ENCODE results near the gene NCAPH2. TPM values are rescaled to one million over a fixed set of nuclear protein-coding genes. Genes with fewer than 3 reads are reported as not detected.
A peak's percentile ranks its signal among the peaks of the same experiment; 100 is the strongest.
"Not testable (repeated sequence)": the region's sequence is repeated elsewhere in the genome, so short reads cannot be mapped to it uniquely, and the experiment has no call there.

Gene NCAPH2
- total RNA-seq, 1 experiment from 2014 or later, result 86.5 TPM

DNA sequence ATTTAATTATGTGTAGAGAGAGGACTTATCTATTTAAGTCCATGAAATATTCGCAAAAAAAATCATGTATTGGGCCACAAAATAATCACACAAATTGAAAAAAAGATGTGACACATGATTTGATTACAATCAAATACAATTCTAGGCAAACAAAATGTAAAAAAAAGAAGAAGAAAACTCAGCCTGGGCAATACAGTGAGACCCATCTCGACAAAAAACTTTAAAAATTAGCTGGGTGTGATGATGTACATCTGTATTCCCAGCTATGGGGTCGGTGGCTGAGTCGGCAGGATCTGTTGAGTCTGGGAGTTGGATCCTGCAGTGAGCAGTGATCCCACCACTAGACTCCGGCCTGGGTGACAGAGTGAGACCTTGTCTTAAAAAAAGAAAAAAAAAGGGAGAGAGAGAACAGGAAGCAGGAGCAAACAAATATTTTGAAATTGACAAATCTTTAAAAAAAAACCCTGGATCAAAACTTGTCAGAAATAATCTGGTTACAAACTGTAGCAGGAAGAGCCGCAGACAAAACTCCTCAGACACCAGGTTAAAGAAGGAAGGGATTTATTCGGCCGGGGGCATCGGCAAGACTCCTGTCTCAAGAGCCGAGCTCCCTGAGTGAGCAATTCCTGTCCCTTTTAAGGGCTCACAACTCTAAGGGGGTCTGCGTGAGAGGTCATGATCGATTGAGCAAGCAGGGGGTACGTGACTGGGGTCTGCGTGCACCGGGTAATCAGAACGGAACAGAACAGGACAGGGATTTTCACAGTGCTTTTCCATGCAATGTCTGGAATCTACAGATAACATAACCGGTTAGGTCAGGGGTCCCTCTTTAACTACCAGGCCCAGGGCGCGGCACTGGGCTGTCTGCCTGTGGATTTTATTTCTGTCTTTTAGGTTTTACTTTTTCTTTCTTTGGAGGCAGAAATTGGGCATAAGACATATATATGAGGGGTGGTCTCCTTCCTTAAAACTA, 25.1 kb downstream of the NCAPH2 start:
- DNase-seq, result no peak
- H3K27me3 ChIP-seq (ENCODE audit: control insufficient read depth, insufficient read depth, low read length), result peaks cover 50% of the 10 kb centered on the region
- H3K36me3 ChIP-seq (replicated peaks; ENCODE audit: control insufficient read depth, insufficient read depth, low read length), result no peaks in the 10 kb centered on the region
- no peak overlapping the region for H3K4me3 ChIP-seq (ENCODE audit: insufficient read depth, low read depth, low read length)

- not testable (repeated sequence) for H3K4me3 ChIP-seq (ENCODE audit: insufficient read depth, low read depth, low read length); H3K36me3 ChIP-seq (replicated peaks; ENCODE audit: control insufficient read depth, insufficient read depth, low read length)
- H3K27me3 ChIP-seq (ENCODE audit: control insufficient read depth, insufficient read depth, low read length), result peaks cover 41% of the 10 kb centered on the region
- peak; percentile 4 for DNase-seq
Measured at GRCh38 chr22:50533856-50534711, 26.1 kb downstream of the NCAPH2 start.

DNA sequence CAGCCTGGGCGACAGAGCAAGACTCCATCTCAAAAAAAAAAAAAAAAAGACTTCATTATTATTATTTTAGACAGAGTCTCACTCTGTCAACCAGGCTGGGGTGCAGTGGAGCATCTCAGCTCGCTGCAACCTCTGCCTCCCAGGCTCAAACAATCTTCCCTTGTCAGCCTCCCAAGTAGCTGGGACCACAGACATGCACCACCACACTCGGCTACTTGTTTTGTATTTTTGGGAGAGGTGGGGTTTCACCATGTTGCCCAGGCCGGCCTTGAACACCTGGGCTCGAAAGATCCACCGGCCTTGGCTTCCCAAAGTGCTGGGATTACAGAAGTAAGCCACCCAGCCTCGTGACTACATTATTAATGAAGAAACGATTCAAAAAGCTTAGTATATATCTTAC, 27.1 kb downstream of the NCAPH2 start:
- peaks cover 30% of the 10 kb centered on the region for H3K27me3 ChIP-seq (ENCODE audit: control insufficient read depth, insufficient read depth, low read length)

DNA sequence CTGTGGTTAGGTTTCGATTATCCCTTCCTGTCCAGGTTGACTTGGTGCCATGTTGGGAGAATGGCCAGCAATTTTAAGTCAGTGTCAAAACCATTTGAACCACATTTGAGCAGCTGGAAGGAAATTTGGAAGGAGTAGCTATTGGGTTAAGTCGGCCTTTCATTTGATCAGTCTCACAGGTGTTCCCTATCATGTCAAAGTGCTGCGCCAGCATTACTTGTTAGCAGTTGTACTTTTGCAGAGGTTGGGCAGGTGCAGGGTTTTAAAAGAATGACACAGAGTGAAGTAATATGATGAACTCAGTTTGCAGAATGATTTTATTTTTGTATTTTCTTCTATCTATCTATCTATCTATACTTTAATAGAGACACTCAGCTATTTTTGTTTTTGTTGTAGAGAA, 28.2 kb downstream of the NCAPH2 start:
- H3K4me3 ChIP-seq (ENCODE audit: insufficient read depth, low read depth, low read length), result no peak overlapping the region
- H3K27me3 ChIP-seq (ENCODE audit: control insufficient read depth, insufficient read depth, low read length), result peaks cover 19% of the 10 kb centered on the region
- DNase-seq, result no peak
- no peaks in the 10 kb centered on the region for H3K36me3 ChIP-seq (replicated peaks; ENCODE audit: control insufficient read depth, insufficient read depth, low read length)

More for the DNA sequence above, 27.1 kb downstream of the NCAPH2 start:
- Histone ChIP-seq H3K36me3 (replicated peaks; ENCODE audit: control insufficient read depth, insufficient read depth, low read length) (no peaks in the 10 kb centered on the region), H3K4me3 (ENCODE audit: insufficient read depth, low read depth, low read length) (no peak overlapping the region)
- no peak for DNase-seq

DNA sequence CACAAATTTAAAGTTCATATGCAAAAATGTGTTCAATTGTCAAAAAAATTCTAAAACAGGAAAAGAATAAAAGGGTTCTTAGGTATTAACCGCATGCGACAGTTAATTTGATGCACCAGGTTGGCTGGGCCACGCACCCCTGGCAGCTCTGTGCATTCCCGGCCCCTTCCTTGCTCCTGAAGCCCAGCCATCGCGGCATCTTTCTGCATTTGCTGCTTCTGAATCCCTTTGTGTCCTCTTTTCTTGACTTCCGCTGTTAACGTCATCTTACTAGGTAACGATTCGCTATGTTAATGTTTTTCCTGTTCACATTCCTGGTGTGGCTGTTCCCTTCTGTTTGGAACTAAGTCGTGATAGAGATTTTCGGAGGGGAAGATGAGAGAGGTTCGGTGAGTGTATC, 29.7 kb downstream of the NCAPH2 start:
- H3K27me3 ChIP-seq (ENCODE audit: control insufficient read depth, insufficient read depth, low read length), result peaks cover 5% of the 10 kb centered on the region
- DNase-seq, result peak; percentile 52
- no peaks in the 10 kb centered on the region for H3K36me3 ChIP-seq (replicated peaks; ENCODE audit: control insufficient read depth, insufficient read depth, low read length)
- no peak overlapping the region for H3K4me3 ChIP-seq (ENCODE audit: insufficient read depth, low read depth, low read length)

GRCh38 chr22:50540381-50540780, 32.4 kb downstream of the NCAPH2 start:
- H3K36me3 ChIP-seq (replicated peaks; ENCODE audit: control insufficient read depth, insufficient read depth, low read length), result no peaks in the 10 kb centered on the region
- DNase-seq, result no peak
- H3K27me3 ChIP-seq (ENCODE audit: control insufficient read depth, insufficient read depth, low read length), result peaks cover 9% of the 10 kb centered on the region

GRCh38 chr22:50541667-50542026, 33.6 kb downstream of the NCAPH2 start:
- H3K36me3 ChIP-seq (replicated peaks; ENCODE audit: control insufficient read depth, insufficient read depth, low read length); DNase-seq; H3K27me3 ChIP-seq (ENCODE audit: control insufficient read depth, insufficient read depth, low read length); H3K4me3 ChIP-seq (ENCODE audit: insufficient read depth, low read depth, low read length): not testable (repeated sequence)

More at GRCh38 chr22:50540381-50540780, 32.4 kb downstream of the NCAPH2 start:
- no peak overlapping the region for H3K4me3 ChIP-seq (ENCODE audit: insufficient read depth, low read depth, low read length)

DNA sequence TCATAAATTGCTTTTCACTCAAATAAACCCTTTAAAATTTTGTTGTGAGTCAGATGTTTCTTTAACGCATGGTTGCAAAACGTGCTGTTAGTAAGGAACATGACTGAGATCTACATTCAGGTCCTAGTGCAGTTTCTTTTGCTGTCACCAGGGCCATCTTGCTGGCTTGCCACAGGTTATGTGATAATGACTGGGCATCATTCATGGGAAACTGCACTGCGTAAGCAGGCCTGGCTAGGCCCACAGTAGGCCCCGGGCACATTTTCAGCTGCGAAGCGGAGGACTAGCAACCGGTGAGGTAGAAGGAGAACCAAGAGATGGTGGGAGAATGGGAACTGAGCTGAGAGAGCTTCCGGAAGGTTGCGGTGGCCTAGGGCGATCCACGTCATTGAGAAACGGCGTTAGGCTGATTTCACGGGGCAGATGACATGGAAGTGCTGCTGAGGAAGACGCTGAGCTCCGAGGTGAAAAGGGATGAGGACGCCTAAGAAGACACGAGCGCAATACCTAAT, 34.4 kb downstream of the NCAPH2 start:
- DNase-seq, result no peak
- peaks cover 9% of the 10 kb centered on the region for H3K27me3 ChIP-seq (ENCODE audit: control insufficient read depth, insufficient read depth, low read length)
- no peaks in the 10 kb centered on the region for H3K36me3 ChIP-seq (replicated peaks; ENCODE audit: control insufficient read depth, insufficient read depth, low read length)
- H3K4me3 ChIP-seq (ENCODE audit: insufficient read depth, low read depth, low read length), result no peak overlapping the region

GRCh38 chr22:50544078-50544745, 36.2 kb downstream of the NCAPH2 start:
- peak; percentile 99 for DNase-seq
- H3K36me3 ChIP-seq (replicated peaks; ENCODE audit: control insufficient read depth, insufficient read depth, low read length), result no peaks in the 10 kb centered on the region
- peaks cover 9% of the 10 kb centered on the region for H3K27me3 ChIP-seq (ENCODE audit: control insufficient read depth, insufficient read depth, low read length)
- peak overlapping the region; percentile 8; the same call in 1 of the 2 replicates for H3K4me3 ChIP-seq (ENCODE audit: insufficient read depth, low read depth, low read length)

GRCh38 chr22:50544746-50545253, 36.8 kb downstream of the NCAPH2 start:
- peak; percentile 56 for DNase-seq
- no peak overlapping the region for H3K4me3 ChIP-seq (ENCODE audit: insufficient read depth, low read depth, low read length)
- peaks cover 9% of the 10 kb centered on the region for H3K27me3 ChIP-seq (ENCODE audit: control insufficient read depth, insufficient read depth, low read length)
- no peaks in the 10 kb centered on the region for H3K36me3 ChIP-seq (replicated peaks; ENCODE audit: control insufficient read depth, insufficient read depth, low read length)

DNA sequence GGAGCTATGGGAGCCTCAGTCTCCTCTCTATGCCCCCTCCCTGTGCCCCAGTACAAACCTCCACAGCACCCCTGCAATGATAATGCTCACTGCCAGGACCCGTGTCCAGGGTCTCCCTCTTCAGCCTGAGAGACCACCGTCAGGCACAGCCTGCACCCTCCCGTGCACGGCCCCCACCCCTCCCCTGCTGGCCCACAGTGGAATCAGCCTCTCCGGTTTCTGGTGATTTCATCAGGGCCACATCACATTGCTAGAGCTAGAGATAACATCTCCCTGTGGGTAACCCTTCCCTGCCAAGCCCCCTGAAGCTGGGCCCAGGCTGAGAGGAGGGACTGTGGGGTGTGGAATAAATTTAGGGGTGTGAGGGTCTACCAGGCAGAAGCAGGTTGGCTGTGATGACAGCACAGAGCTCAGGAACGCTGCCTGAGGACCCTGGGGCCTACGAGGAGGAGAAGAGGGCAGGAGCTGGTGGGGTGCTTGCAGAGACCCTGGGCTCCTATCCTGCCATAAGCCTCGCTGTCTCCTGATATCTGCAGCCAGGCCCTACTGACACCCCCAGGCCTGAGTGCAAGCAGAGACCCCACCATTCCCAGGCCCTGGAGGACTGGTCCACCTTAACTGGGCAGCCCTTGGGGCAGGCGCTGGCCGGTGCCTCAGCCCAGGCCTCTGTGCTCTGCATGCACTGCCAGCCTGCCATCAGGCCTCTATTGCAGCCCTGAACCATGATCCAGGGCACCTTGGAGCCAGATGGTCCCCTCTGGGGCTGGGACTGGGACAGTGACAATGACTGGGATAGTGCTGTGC, 37.7 kb downstream of the NCAPH2 start, which contains the start of gene KLHDC7B:
TSS of gene KLHDC7B (plus strand) at position 378 of the 804 bp plus-strand sequence. CDS start at position 723, 345 bp downstream.
- H3K27me3 ChIP-seq (ENCODE audit: control insufficient read depth, insufficient read depth, low read length), result peaks cover 9% of the 10 kb centered on the region
- peak; percentile 54 for DNase-seq
- no peak within 1 kb of the TSS for H3K4me3 ChIP-seq (ENCODE audit: insufficient read depth, low read depth, low read length)
- H3K36me3 ChIP-seq (replicated peaks; ENCODE audit: control insufficient read depth, insufficient read depth, low read length), result no peaks in the 10 kb centered on the region

GRCh38 chr22:50546326-50547262, 38.6 kb downstream of the NCAPH2 start:
- peak; percentile 73 for DNase-seq
- H3K4me3 ChIP-seq (ENCODE audit: insufficient read depth, low read depth, low read length), result no peak overlapping the region
- peaks cover 9% of the 10 kb centered on the region for H3K27me3 ChIP-seq (ENCODE audit: control insufficient read depth, insufficient read depth, low read length)

More at GRCh38 chr22:50546326-50547262, 38.6 kb downstream of the NCAPH2 start:
- H3K36me3 ChIP-seq (replicated peaks; ENCODE audit: control insufficient read depth, insufficient read depth, low read length), result no peaks in the 10 kb centered on the region
